Gastroesophageal sphincter (tissue), 3 donors: ENCODE results near the gene UPK3BL1.
"Not testable (repeated sequence)": the region's sequence is repeated elsewhere in the genome, so short reads cannot be mapped to it uniquely, and the experiment has no call there.

Source experiments
- EP300 ChIP-seq: sonication (generic); formaldehyde crosslinking; IDR thresholded peaks from one replicate; pipeline ENCODE4 v1.6.1; 2017; ENCODE audit warnings: antibody characterized with exemption, mild to moderate bottlenecking
- POLR2A ChIP-seq, 2 donors: fragments of 450-650 bp; IDR thresholded peaks; one replicate each; pipeline ENCODE4 v1.6.1; 2017; ENCODE audit warnings: antibody characterized with exemption in 2 of 2, mild to moderate bottlenecking in 2 of 2, moderate library complexity in 1 of 2
- POLR2AphosphoS5 ChIP-seq: sonication (generic); formaldehyde crosslinking; IDR thresholded peaks from one replicate; pipeline ENCODE4 v1.6.1; 2017; ENCODE audit warnings: antibody characterized with exemption
- TF ChIP-seq, protein P1 (sequence below), 4 experiments: fragments of 200-600 bp in 2 of 4; fragments of 450-650 bp in 2 of 4; sonication (generic) in 1 of 4; IDR thresholded peaks; one replicate each; pipeline ENCODE4 v1.5.1; 2017 to 2019; ENCODE audit warnings: antibody characterized with exemption in 4 of 4, mild to moderate bottlenecking in 2 of 4, moderate library complexity in 2 of 4

- TF ChIP-seq, protein P1, sequence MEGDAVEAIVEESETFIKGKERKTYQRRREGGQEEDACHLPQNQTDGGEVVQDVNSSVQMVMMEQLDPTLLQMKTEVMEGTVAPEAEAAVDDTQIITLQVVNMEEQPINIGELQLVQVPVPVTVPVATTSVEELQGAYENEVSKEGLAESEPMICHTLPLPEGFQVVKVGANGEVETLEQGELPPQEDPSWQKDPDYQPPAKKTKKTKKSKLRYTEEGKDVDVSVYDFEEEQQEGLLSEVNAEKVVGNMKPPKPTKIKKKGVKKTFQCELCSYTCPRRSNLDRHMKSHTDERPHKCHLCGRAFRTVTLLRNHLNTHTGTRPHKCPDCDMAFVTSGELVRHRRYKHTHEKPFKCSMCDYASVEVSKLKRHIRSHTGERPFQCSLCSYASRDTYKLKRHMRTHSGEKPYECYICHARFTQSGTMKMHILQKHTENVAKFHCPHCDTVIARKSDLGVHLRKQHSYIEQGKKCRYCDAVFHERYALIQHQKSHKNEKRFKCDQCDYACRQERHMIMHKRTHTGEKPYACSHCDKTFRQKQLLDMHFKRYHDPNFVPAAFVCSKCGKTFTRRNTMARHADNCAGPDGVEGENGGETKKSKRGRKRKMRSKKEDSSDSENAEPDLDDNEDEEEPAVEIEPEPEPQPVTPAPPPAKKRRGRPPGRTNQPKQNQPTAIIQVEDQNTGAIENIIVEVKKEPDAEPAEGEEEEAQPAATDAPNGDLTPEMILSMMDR (IDR thresholded peaks at IDR 0.05), result not testable (repeated sequence)
- not testable (repeated sequence) for TF ChIP-seq POLR2A (IDR thresholded peaks at IDR 0.05); POLR2AphosphoS5; EP300
Observed at GRCh38 chr7:102690602-102691001, 48.0 kb upstream of the UPK3BL1 start.
